GM12878 (cell line): ENCODE results near the gene TIPARP.

Experiments
- BCLAF1 ChIP-seq: fragments of 450-650 bp; IDR thresholded peaks from 2 replicates; pipeline ENCODE4 v1.6.1; 2017; ENCODE audit warnings: antibody characterized with exemption, mild to moderate bottlenecking, moderate library complexity
- CHD1 ChIP-seq: IDR thresholded peaks from 2 replicates; pipeline ENCODE4 v1.6.1; 2012; ENCODE audit warnings: low read depth, low read length, improper control_type of control experiment
- EZH2 ChIP-seq: IDR thresholded peaks from 2 replicates; pipeline ENCODE4 v1.6.1; 2012; ENCODE audit warnings: low read depth, mild to moderate bottlenecking, control low read depth, inconsistent platforms, low read length, borderline replicate concordance; ENCODE audit not compliant: control insufficient read depth
- MAX ChIP-seq: IDR thresholded peaks from 2 replicates; pipeline ENCODE4 v1.6.1; 2012; ENCODE audit warnings: low read depth, low read length, improper control_type of control experiment
- TF ChIP-seq, protein P1 (sequence below), 3 experiments: IDR thresholded peaks in 2 of 3; conservative IDR thresholded peaks in 1 of 3; 2 replicates each; pipeline ENCODE4 v1.5.1; 2011; ENCODE audit warnings: low read depth in 3 of 3, low read length in 3 of 3, mild to moderate bottlenecking in 3 of 3, control low read depth in 2 of 3, moderate library complexity in 2 of 3, inconsistent platforms in 1 of 3, mixed read lengths in 1 of 3; ENCODE audit not compliant: control insufficient read depth in 2 of 3, insufficient read depth in 1 of 3; ENCODE audit errors: extremely low read depth in 1 of 3

GRCh38 chr3:156735471-156735870, 61.1 kb downstream of the TIPARP start:
- TF ChIP-seq BCLAF1 (no peak), EZH2 (no peak), MAX (no peak), CHD1 (no peak)
- TF ChIP-seq, protein P1, sequence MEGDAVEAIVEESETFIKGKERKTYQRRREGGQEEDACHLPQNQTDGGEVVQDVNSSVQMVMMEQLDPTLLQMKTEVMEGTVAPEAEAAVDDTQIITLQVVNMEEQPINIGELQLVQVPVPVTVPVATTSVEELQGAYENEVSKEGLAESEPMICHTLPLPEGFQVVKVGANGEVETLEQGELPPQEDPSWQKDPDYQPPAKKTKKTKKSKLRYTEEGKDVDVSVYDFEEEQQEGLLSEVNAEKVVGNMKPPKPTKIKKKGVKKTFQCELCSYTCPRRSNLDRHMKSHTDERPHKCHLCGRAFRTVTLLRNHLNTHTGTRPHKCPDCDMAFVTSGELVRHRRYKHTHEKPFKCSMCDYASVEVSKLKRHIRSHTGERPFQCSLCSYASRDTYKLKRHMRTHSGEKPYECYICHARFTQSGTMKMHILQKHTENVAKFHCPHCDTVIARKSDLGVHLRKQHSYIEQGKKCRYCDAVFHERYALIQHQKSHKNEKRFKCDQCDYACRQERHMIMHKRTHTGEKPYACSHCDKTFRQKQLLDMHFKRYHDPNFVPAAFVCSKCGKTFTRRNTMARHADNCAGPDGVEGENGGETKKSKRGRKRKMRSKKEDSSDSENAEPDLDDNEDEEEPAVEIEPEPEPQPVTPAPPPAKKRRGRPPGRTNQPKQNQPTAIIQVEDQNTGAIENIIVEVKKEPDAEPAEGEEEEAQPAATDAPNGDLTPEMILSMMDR (IDR thresholded peaks at IDR 0.05 in 2 of 3, conservative IDR thresholded peaks at IDR 0.05 in 1 of 3; ENCODE audit: control insufficient read depth in 2 of 3, extremely low read depth in 1 of 3, insufficient read depth in 1 of 3, low read depth in 3 of 3, low read length in 3 of 3): no peak
